Measurements from ENCODE around the gene COMMD1.

The COMMD1 gene

GRCh38 chr2:62136956-62137830 lies 231.7 kb downstream of the COMMD1 start:
- DNase-seq (ENCODE audit: low read depth), result no peak
- no peak for TF ChIP-seq CTCF (conservative IDR thresholded peaks at IDR 0.05; ENCODE audit: low read depth, low read length)
- no peak overlapping the region for H3K4me3 ChIP-seq (ENCODE audit: low read length)

GRCh38 chr2:62140426-62141141 lies 235.1 kb downstream of the COMMD1 start:
- H3K4me3 ChIP-seq (ENCODE audit: low read length), result no peak overlapping the region
- TF ChIP-seq CTCF (conservative IDR thresholded peaks at IDR 0.05; ENCODE audit: low read depth, low read length), result no peak
- no peak for DNase-seq (ENCODE audit: low read depth)

- TF ChIP-seq CTCF (conservative IDR thresholded peaks at IDR 0.05; ENCODE audit: low read depth, low read length), result no peak
- no peak overlapping the region for H3K4me3 ChIP-seq (ENCODE audit: low read length)
- DNase-seq (ENCODE audit: low read depth), result no peak
Measured at GRCh38 chr2:62141142-62141740, 235.8 kb downstream of the COMMD1 start.

GRCh38 chr2:62142054-62142453 lies 236.6 kb downstream of the COMMD1 start:
- DNase-seq (ENCODE audit: low read depth), result no peak
- TF ChIP-seq CTCF (conservative IDR thresholded peaks at IDR 0.05; ENCODE audit: low read depth, low read length), result no peak
- no peak overlapping the region for H3K4me3 ChIP-seq (ENCODE audit: low read length)

GRCh38 chr2:62143696-62144095 lies 238.2 kb downstream of the COMMD1 start:
- H3K4me3 ChIP-seq (ENCODE audit: low read length), result no peak overlapping the region
- no peak for DNase-seq (ENCODE audit: low read depth)
- TF ChIP-seq CTCF (conservative IDR thresholded peaks at IDR 0.05; ENCODE audit: low read depth, low read length), result no peak

- no peak for DNase-seq (ENCODE audit: low read depth)
- no peak overlapping the region for H3K4me3 ChIP-seq (ENCODE audit: low read length)
- TF ChIP-seq CTCF (conservative IDR thresholded peaks at IDR 0.05; ENCODE audit: low read depth, low read length), result no peak
Measured at GRCh38 chr2:62144689-62145477, 239.4 kb downstream of the COMMD1 start.

Data from retinal pigment epithelial cell (primary cell).